Measurements from ENCODE around the gene DLGAP5. TPM values are rescaled to one million over a fixed set of nuclear protein-coding genes. Genes with fewer than 3 reads are reported as not detected.
A peak's percentile ranks its signal among the peaks of the same experiment; 100 is the strongest.

Gene DLGAP5
- total and polyA plus RNA-seq, 4 donors, result 0.34 to 5.0 (median 0.63) TPM

DNA sequence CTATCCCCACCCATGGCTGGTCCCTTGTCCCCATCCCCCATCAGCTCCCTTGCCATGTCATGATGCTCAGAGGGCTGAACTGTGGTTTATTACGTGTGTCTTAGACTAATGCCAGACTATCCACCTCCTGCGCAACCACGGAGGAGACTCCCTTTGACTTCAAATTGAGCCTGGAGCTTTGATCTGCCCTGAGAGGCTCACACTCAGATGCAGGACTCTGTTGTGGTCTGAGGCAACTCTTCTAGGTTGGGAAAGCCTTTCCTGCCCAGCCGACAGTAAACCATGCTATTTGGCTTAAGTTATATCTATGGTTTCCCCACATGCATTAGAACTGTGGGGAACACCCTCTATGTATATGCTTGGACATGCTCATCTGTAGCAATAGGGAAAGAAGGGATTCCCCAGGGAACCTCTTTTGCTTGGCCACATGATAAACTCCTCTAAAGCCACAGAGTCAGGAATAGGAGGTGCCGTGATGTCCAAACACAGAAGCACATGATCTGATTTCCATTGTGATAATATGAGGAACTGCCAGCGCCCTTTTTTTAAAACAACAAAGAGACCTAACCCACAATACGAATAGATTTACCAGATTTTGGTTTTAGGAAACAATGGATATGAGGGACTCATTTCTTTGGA is 73.5 kb downstream of the DLGAP5 start:
- TF ChIP-seq, protein P1, sequence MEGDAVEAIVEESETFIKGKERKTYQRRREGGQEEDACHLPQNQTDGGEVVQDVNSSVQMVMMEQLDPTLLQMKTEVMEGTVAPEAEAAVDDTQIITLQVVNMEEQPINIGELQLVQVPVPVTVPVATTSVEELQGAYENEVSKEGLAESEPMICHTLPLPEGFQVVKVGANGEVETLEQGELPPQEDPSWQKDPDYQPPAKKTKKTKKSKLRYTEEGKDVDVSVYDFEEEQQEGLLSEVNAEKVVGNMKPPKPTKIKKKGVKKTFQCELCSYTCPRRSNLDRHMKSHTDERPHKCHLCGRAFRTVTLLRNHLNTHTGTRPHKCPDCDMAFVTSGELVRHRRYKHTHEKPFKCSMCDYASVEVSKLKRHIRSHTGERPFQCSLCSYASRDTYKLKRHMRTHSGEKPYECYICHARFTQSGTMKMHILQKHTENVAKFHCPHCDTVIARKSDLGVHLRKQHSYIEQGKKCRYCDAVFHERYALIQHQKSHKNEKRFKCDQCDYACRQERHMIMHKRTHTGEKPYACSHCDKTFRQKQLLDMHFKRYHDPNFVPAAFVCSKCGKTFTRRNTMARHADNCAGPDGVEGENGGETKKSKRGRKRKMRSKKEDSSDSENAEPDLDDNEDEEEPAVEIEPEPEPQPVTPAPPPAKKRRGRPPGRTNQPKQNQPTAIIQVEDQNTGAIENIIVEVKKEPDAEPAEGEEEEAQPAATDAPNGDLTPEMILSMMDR (IDR thresholded peaks at IDR 0.05; ENCODE audit: control extremely low read depth, extremely low read depth), result no peak
- peak overlapping the region; percentile 75 to 84 for H3K27ac ChIP-seq (ENCODE audit: low read depth in 1 of 2, low read length in 1 of 2)
- no peak for ATAC-seq (ENCODE audit: insufficient read depth, low FRiP score)

GRCh38 chr14:55116246-55117030 is 74.9 kb downstream of the DLGAP5 start:
- no peak for ATAC-seq (ENCODE audit: insufficient read depth, low FRiP score)
- TF ChIP-seq, protein P1 (IDR thresholded peaks at IDR 0.05; ENCODE audit: control extremely low read depth, extremely low read depth), result no peak
- H3K27me3 ChIP-seq (ENCODE audit: control insufficient read depth in 3 of 3, insufficient read depth in 3 of 3, low read length in 2 of 3), result no peaks in the 10 kb centered on the region
- peaks cover 0 to 19% (median 0%) of the 10 kb centered on the region in 5 donors for H3K4me1 ChIP-seq (ENCODE audit: control insufficient read depth in 5 of 5, insufficient read depth in 5 of 5, low read length in 5 of 5)
- H3K4me3 ChIP-seq, result no peak overlapping the region
- DNase-seq, result no peak
- 67 to 73% methylated on average over 11 of the region's 11 CpGs for WGBS, 2 donors
- peak overlapping the region in 1 of 2 donors; percentile 41 for H3K27ac ChIP-seq (ENCODE audit: low read depth in 1 of 2, low read length in 1 of 2)
- H3K36me3 ChIP-seq (ENCODE audit: control insufficient read depth in 4 of 4, insufficient read depth in 4 of 4, low read length in 4 of 4), result no peaks in the 10 kb centered on the region
- H3K9me3 ChIP-seq (ENCODE audit: control insufficient read depth in 4 of 4, insufficient read depth in 3 of 4, low read length in 3 of 4), result peaks cover 0 to 1% (median 0%) of the 10 kb centered on the region in 4 donors
- H3K9ac ChIP-seq (ENCODE audit: insufficient read depth in 1 of 2, low read length in 2 of 2), result no peak overlapping the region

More for the DNA sequence above, 73.5 kb downstream of the DLGAP5 start:
- Histone ChIP-seq H3K36me3 (ENCODE audit: control insufficient read depth in 4 of 4, insufficient read depth in 4 of 4, low read length in 4 of 4) (no peaks in the 10 kb centered on the region), H3K27me3 (ENCODE audit: control insufficient read depth in 3 of 3, insufficient read depth in 3 of 3, low read length in 2 of 3) (no peaks in the 10 kb centered on the region), H3K9ac (ENCODE audit: insufficient read depth in 1 of 2, low read length in 2 of 2) (no peak overlapping the region), H3K9me3 (ENCODE audit: control insufficient read depth in 4 of 4, insufficient read depth in 3 of 4, low read length in 3 of 4) (peaks cover 0 to 1% (median 0%) of the 10 kb centered on the region in 4 donors), H3K4me3 (no peak overlapping the region), H3K4me1 (ENCODE audit: control insufficient read depth in 5 of 5, insufficient read depth in 5 of 5, low read length in 5 of 5) (peaks cover 6 to 22% (median 8%) of the 10 kb centered on the region in 5 donors)
- no peak for DNase-seq
- whole genome bisulfite sequencing, 2 donors, result 38 to 61% methylated on average over 7 of the region's 7 CpGs

DNA sequence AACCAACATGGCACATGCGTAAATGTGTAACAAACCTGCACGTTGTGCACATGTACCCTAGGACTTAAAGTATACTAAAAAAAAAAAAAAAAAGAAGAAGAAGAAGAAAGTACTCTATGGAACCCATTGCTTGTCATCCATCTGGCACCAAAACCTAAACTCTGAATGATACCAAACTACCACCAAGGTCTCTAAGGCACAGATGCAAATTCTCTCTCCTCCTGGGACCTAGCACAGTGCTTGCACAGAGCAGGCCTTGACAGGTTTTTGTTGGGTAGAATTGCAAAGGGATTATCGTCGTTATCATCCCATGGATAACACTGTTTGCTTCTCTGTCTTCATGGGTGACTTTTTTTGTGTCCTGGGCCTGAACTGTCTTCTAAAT is 75.5 kb downstream of the DLGAP5 start:
- Histone ChIP-seq H3K4me3 (no peak overlapping the region), H3K9me3 (ENCODE audit: control insufficient read depth in 4 of 4, insufficient read depth in 3 of 4, low read length in 3 of 4) (peaks cover 0 to 1% (median 0%) of the 10 kb centered on the region in 4 donors), H3K9ac (ENCODE audit: insufficient read depth in 1 of 2, low read length in 2 of 2) (no peak overlapping the region), H3K36me3 (ENCODE audit: control insufficient read depth in 4 of 4, insufficient read depth in 4 of 4, low read length in 4 of 4) (no peaks in the 10 kb centered on the region), H3K27me3 (ENCODE audit: control insufficient read depth in 3 of 3, insufficient read depth in 3 of 3, low read length in 2 of 3) (no peaks in the 10 kb centered on the region), H3K4me1 (ENCODE audit: control insufficient read depth in 5 of 5, insufficient read depth in 5 of 5, low read length in 5 of 5) (peaks cover 0 to 19% (median 0%) of the 10 kb centered on the region in 5 donors), H3K27ac (ENCODE audit: low read depth in 1 of 2, low read length in 1 of 2) (no peak overlapping the region)
- TF ChIP-seq, protein P1 (IDR thresholded peaks at IDR 0.05; ENCODE audit: control extremely low read depth, extremely low read depth), result no peak
- 91 to 96% methylated on average over 4 of the region's 4 CpGs for WGBS, 2 donors
- DNase-seq, result no peak
- no peak for ATAC-seq (ENCODE audit: insufficient read depth, low FRiP score)

All from lung (tissue), 12 donors.